WTC11 (cell line): ENCODE results near the gene MSX1. TPM values are rescaled to one million over a fixed set of nuclear protein-coding genes. Genes with fewer than 3 reads are reported as not detected.

Source experiments
- ATAC-seq: fragments of 200-7000 bp; cut with Tn5 transposase; 2 replicates; pipeline ENCODE4 v1.10.0; 2021; ENCODE audit warnings: mild to moderate bottlenecking, moderate library complexity
- CTCF ChIA-PET: fragments of 300-600 bp; sonication (Branson Sonifier 250); formaldehyde crosslinking; loops from one replicate; lab custom pipeline; 2021; ENCODE audit warnings: antibody characterized with exemption; lab: Charles Lee
- POLR2A ChIA-PET: fragments of 350-600 bp; sonication (Branson Sonifier 250); formaldehyde crosslinking; loops from one replicate; lab custom pipeline; 2021; ENCODE audit warnings: antibody characterized with exemption; lab: Charles Lee
- DNase-seq: peaks from one replicate; pipeline ENCODE4 v3.0.0; 2021; ENCODE audit warnings: low spot score
- H3K27ac Mint-ChIP-seq: 2 replicates; pipeline ENCODE4 v1.8.0; 2021; ENCODE audit warnings: mixed read lengths
- H3K27me3 Mint-ChIP-seq: 2 replicates; pipeline ENCODE4 v1.8.0; 2021; ENCODE audit warnings: low read depth, mild to moderate bottlenecking, moderate library complexity, mixed read lengths
- H3K36me3 Mint-ChIP-seq: 2 replicates; pipeline ENCODE4 v1.8.0; 2021; ENCODE audit warnings: mixed read lengths
- H3K4me1 Mint-ChIP-seq: 2 replicates; pipeline ENCODE4 v1.8.0; 2022; ENCODE audit warnings: mixed read lengths
- H3K4me3 Mint-ChIP-seq: 2 replicates; pipeline ENCODE4 v1.8.0; 2021; ENCODE audit warnings: mild to moderate bottlenecking, moderate library complexity, mixed read lengths
- H3K9me3 Mint-ChIP-seq: 2 replicates; pipeline ENCODE4 v1.8.0; 2021; ENCODE audit warnings: mixed read lengths
- ATF1 ChIP-seq: sonication (generic); formaldehyde crosslinking; IDR thresholded peaks from 2 replicates; pipeline ENCODE4 v1.8.1; 2023; ENCODE audit warnings: mild to moderate bottlenecking, moderate library complexity, missing genetic modification reagents
- CREB1 ChIP-seq: sonication (generic); formaldehyde crosslinking; IDR thresholded peaks from 2 replicates; pipeline ENCODE4 v1.8.0; 2023; ENCODE audit warnings: mild to moderate bottlenecking, missing genetic modification reagents
- CTCF ChIP-seq: fragments of 200-600 bp; IDR thresholded peaks from 2 replicates; pipeline ENCODE4 v1.8.0; 2022; ENCODE audit warnings: antibody characterized with exemption
- HMGXB4 ChIP-seq: sonication (generic); formaldehyde crosslinking; IDR thresholded peaks from 2 replicates; pipeline ENCODE4 v1.8.1; 2023; ENCODE audit warnings: mild to moderate bottlenecking, moderate library complexity, missing genetic modification reagents
- MLX ChIP-seq: sonication (generic); formaldehyde crosslinking; IDR thresholded peaks from 2 replicates; pipeline ENCODE4 v1.8.1; 2023; ENCODE audit warnings: mild to moderate bottlenecking, missing genetic modification reagents, moderate library complexity
- MXD4 ChIP-seq: fragments of 250-450 bp; sonication (Bioruptor Pico); IDR thresholded peaks from 2 replicates; pipeline ENCODE4 v1.8.0; 2021; ENCODE audit warnings: mild to moderate bottlenecking, moderate library complexity, borderline replicate concordance
- NFE2L1 ChIP-seq: sonication (generic); formaldehyde crosslinking; IDR thresholded peaks from 2 replicates; pipeline ENCODE4 v1.8.1; 2023; ENCODE audit warnings: missing genetic modification reagents
- NR3C1 ChIP-seq: sonication (generic); formaldehyde crosslinking; conservative IDR thresholded peaks from 2 replicates; pipeline ENCODE4 v1.8.1; 2023; ENCODE audit warnings: low read depth, mild to moderate bottlenecking, missing genetic modification reagents
- SMAD3 ChIP-seq: sonication (generic); formaldehyde crosslinking; IDR thresholded peaks from 2 replicates; pipeline ENCODE4 v1.8.0; 2022; ENCODE audit warnings: missing genetic modification reagents, mild to moderate bottlenecking, borderline replicate concordance
- TP53 ChIP-seq: sonication (generic); formaldehyde crosslinking; IDR thresholded peaks from 2 replicates; pipeline ENCODE4 v1.8.1; 2023; ENCODE audit warnings: mild to moderate bottlenecking, missing genetic modification reagents
- ZNF121 ChIP-seq: sonication (generic); formaldehyde crosslinking; IDR thresholded peaks from 2 replicates; pipeline ENCODE4 v1.8.0; 2023; ENCODE audit warnings: missing genetic modification reagents
- ZNF219 ChIP-seq: sonication (generic); formaldehyde crosslinking; IDR thresholded peaks from 2 replicates; pipeline ENCODE4 v1.8.0; 2023; ENCODE audit warnings: missing genetic modification reagents, mild to moderate bottlenecking, borderline replicate concordance
- ZNF416 ChIP-seq: fragments of 250-450 bp; sonication (Bioruptor Pico); IDR thresholded peaks from 2 replicates; pipeline ENCODE4 v1.9.0; 2021; ENCODE audit warnings: mild to moderate bottlenecking, inconsistent platforms
- ZNF671 ChIP-seq: fragments of 250-450 bp; sonication (Bioruptor Pico); IDR thresholded peaks from 2 replicates; pipeline ENCODE4 v1.8.0; 2021; ENCODE audit warnings: mild to moderate bottlenecking
- total RNA-seq: library from RNA; stranded (reverse); gene quantifications from 3 replicates; pipeline ENCODE4 v1.2.3, GENCODE V29; 2021
- TF ChIP-seq, protein P1 (sequence below): sonication (generic); formaldehyde crosslinking; IDR thresholded peaks from 2 replicates; pipeline ENCODE4 v1.8.1; 2022; ENCODE audit warnings: mild to moderate bottlenecking, missing genetic modification reagents, moderate library complexity, borderline replicate concordance
- TF ChIP-seq, protein P2 (sequence below): sonication (generic); formaldehyde crosslinking; IDR thresholded peaks from 2 replicates; pipeline ENCODE4 v1.8.1; 2023; ENCODE audit warnings: mild to moderate bottlenecking, missing genetic modification reagents

Gene MSX1
- total RNA-seq, 1 experiment from 2014 or later, result 0.28 TPM

DNA sequence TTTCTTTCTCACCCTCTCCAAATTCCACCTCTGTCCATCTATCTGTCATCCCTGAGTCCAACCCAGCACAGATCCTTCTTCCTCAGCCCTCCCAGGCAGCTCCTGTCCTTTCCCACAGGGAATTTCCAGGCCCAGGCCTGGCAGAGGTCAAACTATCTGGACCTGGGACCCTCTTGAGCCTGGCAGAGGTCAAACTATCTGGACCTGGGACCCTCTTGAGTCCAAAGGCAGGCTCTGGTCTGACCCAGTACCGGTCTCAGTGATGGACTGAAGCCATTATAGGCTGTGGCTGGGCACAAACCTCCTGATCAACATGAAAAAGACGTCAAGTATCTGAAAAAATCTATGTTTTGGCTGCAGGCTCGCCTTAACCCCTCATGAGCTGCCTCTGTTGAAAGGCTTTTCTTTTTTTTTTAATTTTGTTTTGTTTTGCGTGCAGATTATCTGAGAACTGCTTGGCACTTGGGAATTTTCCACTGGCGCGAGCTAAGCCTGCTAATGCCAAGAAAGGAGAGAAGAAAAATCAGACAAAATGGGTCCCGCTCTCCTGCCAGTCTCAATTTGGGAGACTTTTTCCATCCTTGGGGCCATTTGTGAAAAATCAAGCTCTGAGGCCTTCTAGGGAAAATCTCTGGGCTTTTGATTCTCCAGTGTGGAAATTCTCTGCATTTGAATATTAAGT lies 31.2 kb downstream of the MSX1 start:
- CTCF ChIA-PET, result interaction anchor here (1.0 to 1.4 kb wide), 2 partner anchors 11 to 19 kb away, joined by 3 to 5 read pairs; no protein-coding TSS in a partner anchor
- no peak for ATAC-seq

GRCh38 chr4:4893721-4894120 lies 34.3 kb downstream of the MSX1 start:
- CTCF ChIA-PET, result interaction anchor here (0.6 kb wide), 1 partner anchor 26 kb away, joined by 4 read pairs; no protein-coding TSS in a partner anchor
- H3K36me3 Mint-ChIP-seq, result no peaks in the 10 kb centered on the region
- ATAC-seq (no peak), DNase-seq (no peak)
- no peak overlapping the region for H3K4me3 Mint-ChIP-seq
- H3K9me3 Mint-ChIP-seq, result no peaks in the 10 kb centered on the region
- 0 out of 2 replicates have a peak, but pooled peaks cover 2% of the 10 kb centered on the region for H3K4me1 Mint-ChIP-seq
- H3K27ac Mint-ChIP-seq, result no peak overlapping the region
- H3K27me3 Mint-ChIP-seq, result peaks cover 48% of the 10 kb centered on the region
- POLR2A ChIA-PET, result no interaction called here
- no peak for TF ChIP-seq MXD4 (CRISPR knock-in tag)
- TF ChIP-seq, all 79 proteins: peak for 0

More for the DNA sequence above, 31.2 kb downstream of the MSX1 start:
- H3K36me3 Mint-ChIP-seq, result no peaks in the 10 kb centered on the region
- H3K9me3 Mint-ChIP-seq, result no peaks in the 10 kb centered on the region
- DNase-seq, result no peak
- H3K27me3 Mint-ChIP-seq, result peaks cover 64% of the 10 kb centered on the region
- H3K27ac Mint-ChIP-seq, result no peak overlapping the region
- POLR2A ChIA-PET, result interaction anchor here (0.6 kb wide), 1 partner anchor 569 kb away, joined by 3 read pairs; no protein-coding TSS in a partner anchor
- TF ChIP-seq, protein P1, sequence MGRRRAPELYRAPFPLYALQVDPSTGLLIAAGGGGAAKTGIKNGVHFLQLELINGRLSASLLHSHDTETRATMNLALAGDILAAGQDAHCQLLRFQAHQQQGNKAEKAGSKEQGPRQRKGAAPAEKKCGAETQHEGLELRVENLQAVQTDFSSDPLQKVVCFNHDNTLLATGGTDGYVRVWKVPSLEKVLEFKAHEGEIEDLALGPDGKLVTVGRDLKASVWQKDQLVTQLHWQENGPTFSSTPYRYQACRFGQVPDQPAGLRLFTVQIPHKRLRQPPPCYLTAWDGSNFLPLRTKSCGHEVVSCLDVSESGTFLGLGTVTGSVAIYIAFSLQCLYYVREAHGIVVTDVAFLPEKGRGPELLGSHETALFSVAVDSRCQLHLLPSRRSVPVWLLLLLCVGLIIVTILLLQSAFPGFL, result no peak
- TF ChIP-seq HMGXB4 (CRISPR knock-in tag) (no peak), CREB1 (CRISPR knock-in tag) (no peak), ATF1 (CRISPR knock-in tag) (no peak), ZNF121 (CRISPR knock-in tag) (no peak), ZNF416 (no peak), ZNF219 (CRISPR knock-in tag) (no peak), CTCF (no peak), NFE2L1 (CRISPR knock-in tag) (no peak), ZNF671 (no peak), SMAD3 (CRISPR knock-in tag) (no peak), MLX (no peak), TP53 (CRISPR knock-in tag) (no peak), NR3C1 (CRISPR knock-in tag) (no peak)
- TF ChIP-seq, protein P2, sequence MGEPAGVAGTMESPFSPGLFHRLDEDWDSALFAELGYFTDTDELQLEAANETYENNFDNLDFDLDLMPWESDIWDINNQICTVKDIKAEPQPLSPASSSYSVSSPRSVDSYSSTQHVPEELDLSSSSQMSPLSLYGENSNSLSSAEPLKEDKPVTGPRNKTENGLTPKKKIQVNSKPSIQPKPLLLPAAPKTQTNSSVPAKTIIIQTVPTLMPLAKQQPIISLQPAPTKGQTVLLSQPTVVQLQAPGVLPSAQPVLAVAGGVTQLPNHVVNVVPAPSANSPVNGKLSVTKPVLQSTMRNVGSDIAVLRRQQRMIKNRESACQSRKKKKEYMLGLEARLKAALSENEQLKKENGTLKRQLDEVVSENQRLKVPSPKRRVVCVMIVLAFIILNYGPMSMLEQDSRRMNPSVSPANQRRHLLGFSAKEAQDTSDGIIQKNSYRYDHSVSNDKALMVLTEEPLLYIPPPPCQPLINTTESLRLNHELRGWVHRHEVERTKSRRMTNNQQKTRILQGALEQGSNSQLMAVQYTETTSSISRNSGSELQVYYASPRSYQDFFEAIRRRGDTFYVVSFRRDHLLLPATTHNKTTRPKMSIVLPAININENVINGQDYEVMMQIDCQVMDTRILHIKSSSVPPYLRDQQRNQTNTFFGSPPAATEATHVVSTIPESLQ (CRISPR knock-in tag), result no peak
- TF ChIP-seq, all 79 proteins: peak for 0
- Mint-ChIP-seq H3K4me3 (no peak overlapping the region), H3K4me1 (0 out of 2 replicates have a peak, but pooled peaks cover 2% of the 10 kb centered on the region)
